Breast epithelium (tissue), 3 donors: Measurements from ENCODE around the gene PEX5L.

Source experiments
- POLR2A ChIP-seq: fragments of 450-650 bp; IDR thresholded peaks from one replicate; pipeline ENCODE4 v1.6.1; 2016; ENCODE audit warnings: antibody characterized with exemption, mild to moderate bottlenecking, moderate library complexity
- POLR2AphosphoS5 ChIP-seq, 3 donors: sonication (generic); formaldehyde crosslinking; IDR thresholded peaks; one replicate each; pipeline ENCODE4 v1.6.1; 2017; ENCODE audit warnings: antibody characterized with exemption in 3 of 3
- TF ChIP-seq, protein P1 (sequence below), 3 donors: fragments of 450-650 bp; IDR thresholded peaks; one replicate each; pipeline ENCODE4 v1.5.1; 2016 to 2017; ENCODE audit warnings: antibody characterized with exemption in 3 of 3, mild to moderate bottlenecking in 3 of 3, moderate library complexity in 3 of 3

DNA sequence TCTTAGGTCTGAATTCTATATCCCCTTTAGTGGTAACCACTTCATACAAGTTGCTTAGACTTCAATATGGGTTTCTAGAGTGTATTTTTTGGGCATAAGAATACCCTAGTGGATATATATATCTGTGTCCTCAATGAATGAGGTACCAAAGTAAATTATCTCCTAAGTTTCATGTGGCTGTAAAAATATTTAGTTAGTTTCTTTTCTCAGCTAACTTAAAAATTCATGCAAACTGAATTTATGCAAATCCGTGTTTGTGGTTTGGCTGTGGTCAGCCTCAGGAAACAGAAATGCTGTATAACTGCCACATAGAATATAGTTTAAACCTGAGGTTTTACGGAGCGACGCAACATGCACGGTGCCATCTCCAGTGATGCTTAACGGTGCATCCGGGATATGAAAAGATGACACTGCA is 80.3 kb downstream of the PEX5L start:
- TF ChIP-seq POLR2AphosphoS5 (IDR thresholded peaks at IDR 0.05) (no peak), POLR2A (no peak)
- TF ChIP-seq, protein P1, sequence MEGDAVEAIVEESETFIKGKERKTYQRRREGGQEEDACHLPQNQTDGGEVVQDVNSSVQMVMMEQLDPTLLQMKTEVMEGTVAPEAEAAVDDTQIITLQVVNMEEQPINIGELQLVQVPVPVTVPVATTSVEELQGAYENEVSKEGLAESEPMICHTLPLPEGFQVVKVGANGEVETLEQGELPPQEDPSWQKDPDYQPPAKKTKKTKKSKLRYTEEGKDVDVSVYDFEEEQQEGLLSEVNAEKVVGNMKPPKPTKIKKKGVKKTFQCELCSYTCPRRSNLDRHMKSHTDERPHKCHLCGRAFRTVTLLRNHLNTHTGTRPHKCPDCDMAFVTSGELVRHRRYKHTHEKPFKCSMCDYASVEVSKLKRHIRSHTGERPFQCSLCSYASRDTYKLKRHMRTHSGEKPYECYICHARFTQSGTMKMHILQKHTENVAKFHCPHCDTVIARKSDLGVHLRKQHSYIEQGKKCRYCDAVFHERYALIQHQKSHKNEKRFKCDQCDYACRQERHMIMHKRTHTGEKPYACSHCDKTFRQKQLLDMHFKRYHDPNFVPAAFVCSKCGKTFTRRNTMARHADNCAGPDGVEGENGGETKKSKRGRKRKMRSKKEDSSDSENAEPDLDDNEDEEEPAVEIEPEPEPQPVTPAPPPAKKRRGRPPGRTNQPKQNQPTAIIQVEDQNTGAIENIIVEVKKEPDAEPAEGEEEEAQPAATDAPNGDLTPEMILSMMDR (IDR thresholded peaks at IDR 0.05) = no peak
